TTC549 (cell line): ENCODE data around the gene GNA15.

Experiments
- FAIRE-seq: peaks from 2 replicates; lab custom pipeline; 2012; peaks lifted over from hg19 to GRCh38; lab: Jason Lieb, UNC

Gene GNA15

GRCh38 chr19:3106509-3107141, 29.2 kb upstream of the GNA15 start:
- FAIRE-seq, result no peak

GRCh38 chr19:3107658-3108057, 28.2 kb upstream of the GNA15 start:
- no peak for FAIRE-seq

GRCh38 chr19:3108775-3109174, 27.1 kb upstream of the GNA15 start:
- FAIRE-seq, result no peak

DNA sequence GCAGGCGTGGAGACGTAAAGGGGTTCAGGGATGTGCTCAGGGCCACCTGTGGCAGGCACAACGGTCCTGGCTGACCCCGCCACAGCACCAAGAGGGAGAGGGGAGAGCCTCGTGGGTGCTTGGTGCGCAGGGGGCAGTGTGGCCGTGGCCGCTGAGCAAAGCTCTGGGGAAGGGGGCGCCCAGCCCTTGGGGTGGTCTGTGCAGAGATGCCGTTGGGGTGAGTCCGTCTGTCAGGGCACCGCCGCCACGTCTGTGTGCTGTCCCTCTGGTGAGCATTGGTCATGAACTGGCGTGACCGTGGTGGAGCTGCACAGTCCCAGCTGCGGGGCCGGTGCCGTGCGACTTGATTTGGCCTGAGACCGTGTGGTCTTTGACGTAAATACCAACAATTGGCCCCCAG, 26.3 kb upstream of the GNA15 start:
- FAIRE-seq, result no peak

- FAIRE-seq, result no peak
Observed at GRCh38 chr19:3110126-3110825, 25.6 kb upstream of the GNA15 start.

DNA sequence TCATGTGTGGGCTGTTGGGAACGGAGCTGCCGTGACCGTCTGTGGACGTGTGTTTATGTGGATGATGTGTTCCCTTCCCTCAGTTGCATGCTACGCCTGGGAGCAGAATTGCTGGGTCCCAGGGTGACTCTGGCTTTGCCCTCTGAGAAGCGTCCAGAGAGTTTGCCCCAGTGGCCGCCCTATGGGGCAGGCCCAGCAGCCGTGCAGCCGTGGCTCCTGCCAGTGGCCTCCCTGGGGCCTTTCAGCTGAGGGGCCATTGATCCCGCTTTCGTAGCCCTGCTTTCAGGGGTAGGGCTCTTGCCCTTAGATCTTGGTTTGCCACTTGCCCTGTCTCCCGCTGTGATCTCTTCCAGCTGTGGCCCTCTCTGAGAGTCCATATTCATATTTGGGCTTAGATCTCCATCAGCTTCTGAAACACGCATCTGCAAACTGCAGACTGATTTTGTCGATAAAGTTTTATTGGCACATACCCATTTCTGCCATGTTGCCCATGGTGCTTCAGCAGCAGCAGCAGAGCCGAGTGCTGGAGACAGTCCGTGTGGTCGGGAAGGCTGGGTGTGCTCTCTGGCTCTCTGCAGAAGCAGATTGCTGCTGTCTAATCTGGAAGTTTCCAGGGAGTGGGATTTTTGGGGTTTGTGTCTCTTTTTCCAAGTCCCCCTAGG, 24.1 kb upstream of the GNA15 start:
- FAIRE-seq, result no peak

DNA sequence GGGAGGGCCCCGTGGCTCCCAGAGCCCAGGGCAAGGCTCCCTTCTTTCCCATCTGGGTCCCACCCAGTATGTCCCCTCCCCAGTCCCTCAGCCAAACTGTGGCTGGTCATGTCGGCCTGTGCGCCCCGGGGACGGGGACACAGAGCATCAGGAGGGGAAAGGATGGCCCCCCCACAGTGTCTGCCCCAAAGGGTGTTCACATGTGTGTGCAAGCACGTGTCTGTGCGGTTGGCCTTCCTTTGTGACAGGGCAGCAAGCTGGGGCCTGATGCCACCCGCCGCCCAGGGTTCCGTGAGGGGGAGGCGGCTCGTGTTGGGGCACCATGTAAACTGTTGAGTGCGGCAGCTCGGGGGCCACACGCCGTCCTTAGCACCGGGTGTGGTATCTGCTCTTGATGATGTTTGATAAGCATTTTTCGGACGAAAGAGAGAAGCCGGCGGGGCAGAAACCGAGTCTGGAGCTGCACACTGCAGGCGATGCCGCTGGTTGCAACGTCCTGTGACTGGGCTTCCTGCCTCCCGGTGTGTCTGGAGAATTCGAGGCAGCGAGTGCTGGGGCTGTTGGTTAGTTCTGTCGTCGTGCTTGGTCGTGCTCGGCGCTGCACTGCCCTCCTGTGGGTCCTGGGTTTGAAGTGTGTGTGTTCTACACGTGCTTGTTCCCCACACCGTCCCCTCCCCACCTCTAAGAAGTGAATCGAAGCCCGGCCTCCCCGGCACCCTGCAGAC, 23.3 kb upstream of the GNA15 start:
- no peak for FAIRE-seq

- FAIRE-seq, result no peak
Observed at GRCh38 chr19:3113100-3114017, 22.5 kb upstream of the GNA15 start.

GRCh38 chr19:3114018-3114726, 21.7 kb upstream of the GNA15 start:
- FAIRE-seq, result no peak

- no peak for FAIRE-seq
Observed at GRCh38 chr19:3114811-3115210, 21.0 kb upstream of the GNA15 start.

GRCh38 chr19:3115411-3115810, 20.4 kb upstream of the GNA15 start:
- no peak for FAIRE-seq

DNA sequence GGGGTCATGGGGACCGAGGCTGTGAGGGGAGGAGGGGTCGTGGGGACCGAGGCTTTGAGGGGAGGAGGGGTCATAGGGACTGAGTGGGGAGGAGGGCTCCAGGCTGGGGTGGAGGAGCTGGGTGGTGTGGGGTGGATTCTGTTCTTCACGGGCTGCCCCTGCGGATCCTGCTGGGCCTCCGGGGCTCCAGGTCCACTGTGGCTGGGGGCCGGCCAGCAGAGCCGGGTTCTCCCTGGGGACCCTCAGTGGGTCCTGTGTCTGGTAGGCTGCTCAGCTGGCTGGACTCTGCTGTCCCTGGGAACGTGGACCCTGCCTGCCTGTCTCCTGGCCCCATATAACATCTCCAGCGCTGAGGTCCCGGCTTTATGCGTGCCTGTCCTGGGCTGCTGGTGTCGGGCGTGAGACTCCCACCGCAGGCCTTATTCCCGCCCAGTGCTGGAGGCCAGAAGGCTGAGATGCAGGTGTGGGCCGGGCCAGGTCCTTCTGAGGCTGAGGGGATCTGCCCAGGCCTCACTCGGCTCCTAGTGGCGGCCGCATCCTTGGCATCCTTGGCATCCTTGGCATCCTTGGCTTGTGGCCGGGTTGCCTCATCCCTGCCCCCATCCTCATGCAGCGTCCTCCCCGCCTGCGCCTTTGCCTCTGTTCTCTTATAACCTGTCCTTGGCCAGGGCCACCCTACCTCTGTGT, 19.8 kb upstream of the GNA15 start:
- no peak for FAIRE-seq

- FAIRE-seq, result no peak
Observed at GRCh38 chr19:3116621-3117020, 19.2 kb upstream of the GNA15 start.

- no peak for FAIRE-seq
Observed at GRCh38 chr19:3117716-3118115, 18.1 kb upstream of the GNA15 start.

DNA sequence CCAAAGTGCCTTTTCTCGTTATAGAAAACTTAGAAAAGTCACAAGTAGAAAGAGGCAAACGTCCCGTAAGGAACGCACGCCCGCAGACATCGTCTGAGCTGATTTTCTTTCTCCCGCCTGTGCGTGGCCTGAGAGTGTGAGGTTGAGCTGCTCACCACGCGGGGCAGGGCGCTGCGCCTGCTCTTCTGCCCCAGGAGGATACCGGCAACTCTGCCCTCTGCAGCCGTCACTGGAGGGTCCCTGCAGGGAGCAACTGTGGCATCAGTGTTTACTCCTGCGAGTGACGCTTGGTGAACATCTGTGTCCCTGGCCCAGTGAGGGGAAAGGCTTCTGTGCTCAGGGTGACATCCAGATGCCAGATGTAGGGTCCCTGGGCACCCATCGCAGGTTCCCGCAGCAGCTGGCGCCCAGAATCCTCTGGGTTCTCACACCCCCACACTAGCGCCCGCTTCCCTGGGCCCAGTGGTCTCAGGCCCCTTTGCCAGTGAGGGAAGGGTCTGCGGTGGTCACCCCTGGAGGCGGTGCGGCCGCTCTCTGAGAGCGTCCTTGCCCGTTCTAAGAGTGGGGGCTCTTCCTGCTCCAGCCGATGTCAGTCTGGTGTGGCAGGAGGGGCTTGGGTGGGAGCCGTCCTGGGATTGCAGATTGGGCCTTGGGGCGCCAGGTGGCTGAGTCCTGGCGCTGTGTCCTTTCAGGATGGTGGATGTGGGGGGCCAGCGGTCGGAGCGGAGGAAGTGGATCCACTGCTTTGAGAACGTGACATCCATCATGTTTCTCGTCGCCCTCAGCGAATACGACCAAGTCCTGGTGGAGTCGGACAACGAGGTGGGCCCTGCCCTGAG, 17.4 kb upstream of the GNA15 start:
- no peak for FAIRE-seq

GRCh38 chr19:3119071-3119595, 16.7 kb upstream of the GNA15 start:
- FAIRE-seq, result no peak

- no peak for FAIRE-seq
Observed at GRCh38 chr19:3119693-3120380, 16.0 kb upstream of the GNA15 start.

DNA sequence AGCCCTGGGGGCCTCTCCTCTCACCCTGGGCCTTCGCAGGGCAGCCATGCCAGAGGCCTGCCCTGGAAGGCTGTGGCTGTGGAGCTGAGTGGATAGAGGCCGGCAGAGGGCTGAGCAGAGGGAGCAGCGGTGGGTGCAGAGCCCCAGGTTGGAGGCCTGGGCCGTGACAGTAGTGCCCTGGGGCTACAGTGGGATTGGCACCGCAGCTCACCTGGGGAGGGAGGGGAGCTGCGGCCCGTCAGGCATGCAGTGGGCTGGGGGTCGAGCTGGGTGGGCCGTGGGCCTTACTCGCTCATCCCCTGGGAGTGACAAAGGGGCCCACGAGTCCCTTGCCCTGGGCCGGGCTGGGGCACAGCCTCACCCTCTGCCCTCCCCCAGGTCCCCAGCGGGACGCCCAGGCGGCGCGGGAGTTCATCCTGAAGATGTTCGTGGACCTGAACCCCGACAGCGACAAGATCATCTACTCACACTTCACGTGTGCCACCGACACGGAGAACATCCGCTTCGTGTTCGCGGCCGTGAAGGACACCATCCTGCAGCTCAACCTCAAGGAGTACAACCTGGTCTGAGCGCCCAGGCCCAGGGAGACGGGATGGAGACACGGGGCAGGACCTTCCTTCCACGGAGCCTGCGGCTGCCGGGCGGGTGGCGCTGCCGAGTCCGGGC, 15.1 kb upstream of the GNA15 start:
- no peak for FAIRE-seq
